ENCODE results near the gene MED26.

Gene MED26

GRCh38 chr19:16608290-16608739 lies 19.7 kb downstream of the MED26 start:
- Mint-ChIP-seq H3K4me3 (no peak overlapping the region), H3K4me1 (peaks cover 59% of the 10 kb centered on the region), H3K27me3 (no peaks in the 10 kb centered on the region), H3K9me3 (no peaks in the 10 kb centered on the region), H3K27ac (no peak overlapping the region)
- ATAC-seq, result peak; percentile 94
- DNase-seq, result no peak

DNA sequence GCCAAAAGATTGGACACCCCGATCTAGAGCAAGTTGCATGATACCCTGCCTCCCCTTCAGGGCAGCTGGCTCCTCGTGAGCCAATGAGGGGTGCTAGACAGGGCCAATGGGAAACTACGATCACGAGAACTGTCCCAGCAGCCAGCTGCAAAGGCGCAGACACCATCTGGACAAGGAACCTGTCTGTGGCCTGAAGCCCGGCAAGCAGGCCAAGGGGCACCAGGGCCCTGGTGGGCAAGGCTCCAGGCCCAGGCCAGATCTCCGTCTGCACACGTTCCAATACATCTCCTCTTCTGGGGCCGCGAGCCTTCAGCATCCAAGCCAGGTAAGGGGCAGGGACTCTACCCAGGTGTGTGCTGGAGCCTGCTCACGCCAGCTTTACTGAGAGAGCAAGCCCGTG lies 20.2 kb downstream of the MED26 start:
- Mint-ChIP-seq H3K27ac (peak overlapping the region in 1 of 2 donors; percentile 48), H3K27me3 (no peaks in the 10 kb centered on the region), H3K4me3 (no peak overlapping the region), H3K4me1 (peaks cover 59% of the 10 kb centered on the region), H3K9me3 (no peaks in the 10 kb centered on the region)
- DNase-seq, result no peak
- no peak for ATAC-seq

DNA sequence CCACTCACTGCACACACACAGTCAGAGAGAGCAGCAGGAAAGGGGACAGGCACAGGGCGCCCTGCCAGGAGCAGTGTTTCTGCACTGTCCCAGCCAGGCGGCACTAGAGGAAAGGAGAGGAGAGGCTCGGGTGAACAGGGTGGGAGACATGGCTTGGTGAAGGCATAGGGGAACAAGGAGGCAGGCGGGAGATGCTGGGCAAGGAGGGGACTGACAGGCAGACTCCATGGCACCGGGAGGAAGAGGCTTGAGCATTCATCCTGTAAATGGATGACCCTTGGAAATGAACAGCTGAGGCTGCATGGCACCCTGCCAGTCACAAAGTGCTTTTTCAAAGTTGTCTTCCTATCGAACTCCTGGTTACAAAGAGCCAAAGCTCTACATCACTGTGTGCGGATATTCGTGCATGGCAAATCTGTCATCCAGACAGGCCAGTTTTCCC lies 22.4 kb downstream of the MED26 start:
- Mint-ChIP-seq H3K4me3 (no peak overlapping the region), H3K27ac (no peak overlapping the region), H3K4me1 (peaks cover 49% of the 10 kb centered on the region), H3K9me3 (no peaks in the 10 kb centered on the region), H3K27me3 (no peaks in the 10 kb centered on the region)
- ATAC-seq (no peak), DNase-seq (no peak)

DNA sequence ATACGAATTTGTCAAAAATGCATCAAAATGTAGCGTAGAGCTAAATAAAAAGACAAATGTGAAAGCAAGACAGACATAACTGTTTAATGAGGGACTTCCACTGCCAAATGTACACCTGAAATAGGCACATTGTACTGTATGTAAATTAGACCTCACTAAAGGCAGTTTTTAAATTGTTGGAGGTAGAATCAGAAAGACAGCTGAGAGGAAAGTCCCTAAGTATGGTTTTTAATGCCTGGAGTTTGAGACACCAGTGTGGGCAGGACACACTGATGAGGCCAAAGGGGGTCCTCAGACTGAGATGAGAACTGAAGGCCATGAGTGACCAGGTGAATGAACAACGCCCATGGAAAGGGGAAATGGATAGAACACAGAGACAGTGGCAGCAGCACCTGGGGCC lies 22.9 kb downstream of the MED26 start:
- no peak overlapping the region for H3K4me3 Mint-ChIP-seq

GRCh38 chr19:16604615-16605014 lies 23.4 kb downstream of the MED26 start:
- no peak overlapping the region for H3K4me3 Mint-ChIP-seq
- ATAC-seq (no peak), DNase-seq (no peak)
- H3K27me3 Mint-ChIP-seq, result no peaks in the 10 kb centered on the region
- H3K4me1 Mint-ChIP-seq, result peaks cover 51% of the 10 kb centered on the region
- no peak overlapping the region for H3K27ac Mint-ChIP-seq
- H3K9me3 Mint-ChIP-seq, result no peaks in the 10 kb centered on the region

More for the DNA sequence above, 22.9 kb downstream of the MED26 start:
- DNase-seq (no peak), ATAC-seq (no peak)
- Mint-ChIP-seq H3K4me1 (peaks cover 49% of the 10 kb centered on the region), H3K27ac (peak overlapping the region in 1 of 2 donors; percentile 72), H3K27me3 (no peaks in the 10 kb centered on the region), H3K9me3 (no peaks in the 10 kb centered on the region)

DNA sequence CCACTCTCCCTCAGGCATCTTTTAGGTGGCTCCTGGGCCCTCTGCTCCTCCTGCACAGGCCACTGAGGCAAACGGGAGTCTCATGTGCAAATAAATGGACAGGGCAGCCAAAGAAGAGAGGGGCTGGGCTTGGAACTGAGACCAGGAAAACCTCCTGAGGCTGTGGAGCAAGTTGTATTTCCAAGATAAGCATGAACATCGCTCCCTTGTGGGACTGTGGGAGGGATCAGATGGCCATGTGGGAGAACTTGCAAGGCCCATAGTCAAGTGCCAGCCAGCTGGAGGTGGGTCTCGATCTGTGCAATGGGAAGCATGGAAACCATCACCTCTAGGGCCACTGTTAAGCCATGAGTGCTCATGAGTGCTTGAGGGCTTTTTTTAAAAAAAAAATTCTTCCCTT lies 24.9 kb downstream of the MED26 start:
- Mint-ChIP-seq H3K27me3 (no peaks in the 10 kb centered on the region), H3K9me3 (no peaks in the 10 kb centered on the region), H3K4me1 (peaks cover 47% of the 10 kb centered on the region), H3K27ac (no peak overlapping the region), H3K4me3 (no peak overlapping the region)
- ATAC-seq (no peak), DNase-seq (no peak)

DNA sequence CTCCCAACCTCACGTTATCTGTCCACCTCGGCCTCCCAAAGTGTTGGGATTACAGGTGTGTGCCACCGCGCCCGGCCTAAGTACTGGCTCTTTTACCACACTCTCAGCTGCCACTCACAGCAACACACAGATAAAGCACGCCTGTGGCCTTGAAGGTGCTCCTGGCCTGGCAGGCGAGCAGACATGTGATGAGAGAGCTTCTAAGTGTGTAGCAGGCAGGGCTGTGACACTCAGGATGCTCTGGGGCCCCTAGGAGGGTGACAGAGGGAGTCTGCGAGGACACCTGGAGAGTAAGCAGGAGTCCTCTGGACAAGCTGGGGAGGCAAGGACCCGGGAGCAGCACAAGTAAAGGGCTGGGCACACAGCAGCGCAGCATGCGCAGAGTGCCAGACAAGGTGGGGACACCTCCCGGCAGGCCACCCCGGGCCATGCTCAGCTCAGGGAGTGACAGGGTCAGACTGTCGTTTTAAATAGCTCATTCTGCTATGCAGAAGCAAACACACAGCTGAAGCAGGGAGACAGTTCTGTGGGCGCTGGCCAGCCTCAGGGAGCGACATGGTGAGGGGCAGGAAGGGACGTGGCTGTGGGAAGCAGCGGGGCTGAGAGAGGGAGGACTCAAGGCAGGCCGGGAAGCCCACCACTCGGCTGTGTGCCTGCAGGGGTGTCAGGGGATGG lies 26.5 kb downstream of the MED26 start:
- no peaks in the 10 kb centered on the region for H3K27me3 Mint-ChIP-seq

GRCh38 chr19:16600824-16601223 lies 27.2 kb downstream of the MED26 start:
- ATAC-seq (no peak), DNase-seq (no peak)
- Mint-ChIP-seq H3K27me3 (no peaks in the 10 kb centered on the region), H3K4me1 (peaks cover 61% of the 10 kb centered on the region), H3K27ac (no peak overlapping the region), H3K4me3 (no peak overlapping the region), H3K9me3 (no peaks in the 10 kb centered on the region)

More for the DNA sequence above, 26.5 kb downstream of the MED26 start:
- no peaks in the 10 kb centered on the region for H3K9me3 Mint-ChIP-seq
- no peak overlapping the region for H3K4me3 Mint-ChIP-seq
- DNase-seq, result no peak
- no peak for ATAC-seq
- no peak overlapping the region for H3K27ac Mint-ChIP-seq
- peaks cover 57% of the 10 kb centered on the region for H3K4me1 Mint-ChIP-seq

DNA sequence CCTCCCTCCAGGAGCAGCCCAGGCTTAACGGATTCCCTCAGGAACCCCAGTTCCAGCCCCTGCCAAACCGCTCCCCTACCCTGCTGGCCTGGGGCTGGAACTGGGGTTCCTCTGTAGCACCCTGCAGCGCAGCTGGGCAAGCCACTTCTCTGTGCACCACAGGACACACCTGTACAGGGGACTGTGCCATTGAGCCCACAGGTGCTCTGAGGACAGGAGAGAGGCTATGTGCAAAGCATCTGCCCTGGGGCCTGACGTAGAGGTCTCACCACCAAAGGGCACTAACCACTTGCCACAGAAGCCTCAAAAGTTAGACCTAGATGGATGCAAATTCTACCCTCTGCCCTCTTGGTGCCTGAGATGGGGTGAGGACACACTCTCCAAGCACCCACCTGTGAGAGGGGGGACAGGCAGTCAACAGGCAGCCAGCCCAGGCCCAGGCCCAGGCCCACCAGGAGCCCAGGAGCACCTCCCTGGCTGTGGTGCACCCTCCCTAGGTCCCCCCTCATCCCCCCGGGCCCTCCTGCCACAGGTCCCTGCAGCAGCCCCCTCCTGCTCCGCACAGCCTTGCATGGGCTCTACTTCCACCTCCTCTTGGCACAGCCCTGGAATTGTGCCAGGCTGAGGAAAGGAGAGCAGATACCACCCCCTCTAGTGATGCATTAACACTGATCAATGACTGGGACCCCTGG lies 28.2 kb downstream of the MED26 start:
- Mint-ChIP-seq H3K4me3 (no peak overlapping the region), H3K9me3 (no peaks in the 10 kb centered on the region), H3K4me1 (peaks cover 63% of the 10 kb centered on the region), H3K27me3 (no peaks in the 10 kb centered on the region), H3K27ac (peak overlapping the region in 1 of 2 donors; percentile 74)
- DNase-seq, result no peak
- no peak for ATAC-seq

DNA sequence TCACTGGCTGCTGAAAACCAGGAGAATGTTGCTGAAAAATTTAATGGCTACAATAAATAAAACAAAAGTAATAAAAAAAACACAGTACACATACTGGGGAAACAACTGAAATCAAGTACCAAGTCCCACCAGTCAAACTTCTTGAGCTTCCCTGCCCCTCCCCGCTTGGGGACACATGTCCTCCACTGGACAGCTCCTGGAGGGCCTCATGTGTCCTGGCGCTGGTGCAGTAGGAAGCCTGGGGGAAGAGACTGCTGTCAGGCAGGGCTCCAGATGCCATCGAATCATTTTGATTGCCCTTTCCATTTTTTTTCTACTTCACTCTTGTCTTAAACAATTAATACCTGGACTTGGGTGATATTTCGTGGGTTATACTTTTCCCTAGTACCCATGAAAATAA lies 29.2 kb downstream of the MED26 start:
- no peak overlapping the region for H3K4me3 Mint-ChIP-seq
- no peak overlapping the region for H3K27ac Mint-ChIP-seq
- ATAC-seq (no peak), DNase-seq (no peak)
- peaks cover 66% of the 10 kb centered on the region for H3K4me1 Mint-ChIP-seq
- no peaks in the 10 kb centered on the region for H3K9me3 Mint-ChIP-seq
- H3K27me3 Mint-ChIP-seq, result no peaks in the 10 kb centered on the region

DNA sequence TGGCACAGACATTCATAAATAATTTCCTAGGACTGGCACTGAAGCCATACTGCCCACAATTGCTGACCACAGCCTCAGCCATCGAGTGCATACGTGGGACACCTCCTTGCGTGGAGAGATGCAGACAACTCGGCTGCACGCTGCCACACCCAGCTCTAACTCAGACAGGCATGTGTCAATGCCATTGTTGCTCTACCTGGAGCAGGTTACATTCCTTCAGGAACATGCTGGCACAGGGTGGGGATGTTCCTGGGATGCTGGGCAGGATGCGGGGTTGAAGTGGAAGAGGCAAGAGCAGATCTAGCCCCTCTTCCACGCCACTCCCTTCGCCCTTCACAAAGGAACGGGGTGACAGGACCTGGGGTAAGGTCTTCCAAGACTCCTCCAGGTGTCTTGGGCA lies 31.6 kb downstream of the MED26 start:
- Mint-ChIP-seq H3K27ac (no peak overlapping the region), H3K4me1 (peaks cover 81% of the 10 kb centered on the region), H3K27me3 (no peaks in the 10 kb centered on the region), H3K9me3 (no peaks in the 10 kb centered on the region), H3K4me3 (no peak overlapping the region)
- ATAC-seq (no peak), DNase-seq (no peak)

GRCh38 chr19:16595097-16595496 lies 32.9 kb downstream of the MED26 start:
- Mint-ChIP-seq H3K9me3 (no peaks in the 10 kb centered on the region), H3K27ac (peak overlapping the region in 1 of 2 donors; percentile 43), H3K4me3 (peak overlapping the region; percentile 67 to 74), H3K4me1 (peaks cover 82% of the 10 kb centered on the region), H3K27me3 (no peaks in the 10 kb centered on the region)
- DNase-seq (no peak), ATAC-seq (peak; percentile 31)

DNA sequence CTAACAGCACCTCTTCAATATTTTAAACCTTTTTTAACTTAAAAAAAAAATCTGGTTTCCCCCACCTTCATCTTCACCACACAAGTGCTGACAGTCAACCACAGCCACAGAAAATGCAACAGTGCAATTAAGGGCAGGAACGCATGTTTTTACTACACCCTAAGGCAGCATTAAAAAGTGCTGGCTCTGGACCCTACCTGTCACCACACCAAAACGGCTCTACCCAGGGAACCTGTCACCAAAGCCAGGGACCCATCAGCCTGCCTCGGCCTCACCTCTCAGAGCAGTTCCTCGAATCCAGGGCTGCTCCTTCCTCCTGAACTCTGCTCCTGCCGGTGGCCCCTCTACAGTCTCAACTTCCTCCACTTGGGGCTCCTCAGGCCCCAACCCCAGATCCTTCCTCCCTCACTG lies 33.3 kb downstream of the MED26 start:
- Mint-ChIP-seq H3K4me1 (peaks cover 85% of the 10 kb centered on the region), H3K4me3 (peak overlapping the region; percentile 67 to 74), H3K9me3 (no peaks in the 10 kb centered on the region), H3K27ac (no peak overlapping the region), H3K27me3 (no peaks in the 10 kb centered on the region)
- ATAC-seq (peak; percentile 89), DNase-seq (peak; percentile 39 to 62)

- no peaks in the 10 kb centered on the region for H3K9me3 Mint-ChIP-seq
- DNase-seq (peak; percentile 58 to 72), ATAC-seq (peak; percentile 86)
- no peaks in the 10 kb centered on the region for H3K27me3 Mint-ChIP-seq
- H3K4me1 Mint-ChIP-seq, result peaks cover 90% of the 10 kb centered on the region
- H3K4me3 Mint-ChIP-seq, result peak overlapping the region; percentile 67 to 74
- peak overlapping the region in 1 of 2 donors; percentile 49 for H3K27ac Mint-ChIP-seq
These were observed 33.8 kb downstream of the MED26 start for GRCh38 chr19:16594131-16594586.

DNA sequence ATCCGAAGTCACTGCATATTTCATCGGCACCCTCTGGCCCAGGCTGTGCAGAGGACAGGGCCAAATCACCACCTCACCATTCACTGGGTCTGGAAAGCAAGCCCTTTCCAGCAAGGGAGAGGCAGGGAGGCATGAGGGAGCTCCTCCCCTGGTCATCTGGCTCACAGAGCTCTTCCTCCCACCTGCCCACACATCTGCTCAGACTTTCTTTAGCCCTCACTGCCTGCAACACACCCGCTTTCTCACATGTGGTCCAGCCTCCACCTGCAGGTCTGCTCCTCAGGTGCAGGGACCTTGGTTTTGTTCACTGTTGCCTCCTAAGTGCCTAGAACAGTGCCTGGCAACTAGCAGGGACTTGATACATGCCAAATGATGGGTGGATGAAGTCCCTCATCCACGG lies 34.8 kb downstream of the MED26 start:
- no peak for ATAC-seq
- H3K27me3 Mint-ChIP-seq, result no peaks in the 10 kb centered on the region
- no peak for DNase-seq
- peaks cover 95% of the 10 kb centered on the region for H3K4me1 Mint-ChIP-seq
- peak overlapping the region in 1 of 2 donors; percentile 88 for H3K27ac Mint-ChIP-seq
- no peaks in the 10 kb centered on the region for H3K9me3 Mint-ChIP-seq
- H3K4me3 Mint-ChIP-seq, result peak overlapping the region in 1 of 2 donors; percentile 74

GRCh38 chr19:16591803-16592556 lies 36.0 kb downstream of the MED26 start:
- Mint-ChIP-seq H3K4me1 (peaks cover 97% of the 10 kb centered on the region), H3K9me3 (no peaks in the 10 kb centered on the region), H3K27me3 (no peaks in the 10 kb centered on the region), H3K27ac (no peak overlapping the region), H3K4me3 (no peak overlapping the region)
- ATAC-seq (no peak), DNase-seq (no peak)
